Ishikawa (cell line): ENCODE measurements around the gene ORC1.

Experiments used
- EP300 ChIP-seq: IDR thresholded peaks from 2 replicates; pipeline ENCODE4 v1.6.1; 2012; ENCODE audit warnings: borderline replicate concordance
- NFIC ChIP-seq: IDR thresholded peaks from 2 replicates; pipeline ENCODE4 v1.6.1; 2012
- TEAD4 ChIP-seq: IDR thresholded peaks from 2 replicates; pipeline ENCODE4 v1.6.1; 2012

DNA sequence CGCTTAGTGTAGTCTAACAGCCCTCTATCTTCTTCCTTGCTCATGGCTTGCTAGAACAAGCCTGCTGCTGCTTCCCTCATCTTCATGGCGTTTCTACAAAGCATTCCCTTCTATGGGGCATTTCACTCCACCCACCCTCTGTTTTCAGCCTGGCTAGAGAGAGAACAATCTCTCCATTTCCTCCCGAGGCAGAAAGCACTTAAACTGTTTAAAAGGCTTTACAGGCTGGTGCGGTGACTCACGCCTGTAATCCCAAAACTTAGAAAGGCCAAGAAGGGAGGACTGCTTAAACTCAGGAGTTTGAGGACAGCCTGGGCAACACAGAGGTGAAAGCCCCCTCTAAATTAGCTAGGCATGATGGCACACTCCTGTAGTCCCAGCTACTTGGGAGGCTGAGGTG is 17.8 kb downstream of the ORC1 start:
- TF ChIP-seq EP300: no peak
- TF ChIP-seq NFIC: no peak
- TF ChIP-seq TEAD4: no peak
